Natural killer cell treated with Interleukin-12 subunit alpha and Interleukin-12 subunit beta and Interleukin-15 and Interleukin-18, amount 100 ng/mL, for 72 hours (primary cell): Measurements from ENCODE around the gene UBXN2A. TPM values are rescaled to one million over a fixed set of nuclear protein-coding genes. Genes with fewer than 3 reads are reported as not detected.
"Not testable (repeated sequence)": the region's sequence is repeated elsewhere in the genome, so short reads cannot be mapped to it uniquely, and the experiment has no call there.

ENCODE experiments used
- ATAC-seq, 2 donors: fragments of 150-1000 bp; cut with Tn5 transposase in 1 of 2; sonication (Bioruptor Pico), chemical (Tn5 transposase) in 1 of 2; 2 replicates each; pipeline ENCODE4 v1.10.0; 2021
- DNase-seq: peaks from one replicate; pipeline ENCODE4 v3.0.0; 2022; ENCODE audit warnings: low spot score
- H3K27ac Mint-ChIP-seq, 2 donors: 1 replicate in 1 of 2; 2 replicates in 1 of 2; pipeline ENCODE4 v1.8.0; 2022; ENCODE audit warnings: mixed read lengths in 2 of 2, mild to moderate bottlenecking in 1 of 2, moderate library complexity in 1 of 2
- H3K27me3 Mint-ChIP-seq, 2 donors: 1 replicate in 1 of 2; 2 replicates in 1 of 2; pipeline ENCODE4 v1.8.0; 2022; ENCODE audit warnings: mixed read lengths in 2 of 2
- H3K36me3 Mint-ChIP-seq: one replicate; pipeline ENCODE4 v1.8.0; 2022; ENCODE audit warnings: mixed read lengths
- H3K4me1 Mint-ChIP-seq, 2 donors: 1 replicate in 1 of 2; 2 replicates in 1 of 2; pipeline ENCODE4 v1.8.0; 2022; ENCODE audit warnings: low read depth in 2 of 2, mixed read lengths in 2 of 2, mild to moderate bottlenecking in 1 of 2
- H3K4me3 Mint-ChIP-seq: one replicate; pipeline ENCODE4 v1.8.0; 2022; ENCODE audit warnings: mixed read lengths
- H3K9me3 Mint-ChIP-seq: 2 replicates; pipeline ENCODE4 v1.8.0; 2022; ENCODE audit warnings: mixed read lengths
- total RNA-seq, 2 donors: library from RNA; stranded (reverse); gene quantifications; one replicate each; pipeline ENCODE4 v1.2.3, GENCODE V29; 2022

UBXN2A gene
- total RNA-seq, 2 donors from 2014 or later, result 11.2 to 14.1 TPM

DNA sequence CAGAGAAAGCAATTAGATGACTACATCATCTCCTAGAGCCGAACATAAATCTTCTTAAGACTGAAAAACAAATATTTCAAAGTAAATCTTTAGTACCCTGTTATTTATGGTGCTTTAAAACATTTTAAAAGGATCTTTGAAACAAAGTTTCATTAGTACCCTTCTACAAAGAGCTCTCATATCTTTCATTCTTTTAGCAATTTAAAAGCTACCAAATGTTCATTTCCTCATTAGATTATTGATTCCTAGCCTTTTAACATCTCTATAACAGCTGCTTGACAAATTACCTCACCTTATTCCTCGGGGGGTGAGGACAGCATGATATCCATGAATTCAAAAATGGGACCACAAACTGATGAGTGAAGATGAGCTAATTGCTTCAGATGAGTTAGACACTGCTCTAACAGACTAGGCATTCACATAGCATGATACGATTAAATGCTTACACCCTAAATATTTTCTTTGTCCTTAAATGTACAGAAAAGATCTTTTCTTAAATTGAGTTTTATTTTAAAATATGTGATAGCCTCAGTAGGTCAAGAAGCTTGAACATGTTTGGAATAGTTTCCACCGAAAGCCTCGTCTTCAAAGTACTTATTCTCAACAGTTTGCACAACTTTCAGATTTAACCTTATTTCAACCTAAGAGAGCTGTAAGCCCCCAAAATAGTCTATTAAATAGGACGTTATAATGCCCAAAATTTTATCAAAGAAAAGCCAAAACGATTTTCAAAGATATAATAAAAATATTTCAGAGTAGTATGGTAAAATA is 15.5 kb upstream of the UBXN2A start:
- ATAC-seq (no peak), DNase-seq (no peak)
- Mint-ChIP-seq H3K27me3 (no peaks in the 10 kb centered on the region), H3K27ac (peak overlapping the region; percentile 83 to 98), H3K36me3 (no peaks in the 10 kb centered on the region), H3K9me3 (no peaks in the 10 kb centered on the region), H3K4me1 (peaks cover 40 to 49% of the 10 kb centered on the region in 2 donors), H3K4me3 (peak overlapping the region; percentile 89)

DNA sequence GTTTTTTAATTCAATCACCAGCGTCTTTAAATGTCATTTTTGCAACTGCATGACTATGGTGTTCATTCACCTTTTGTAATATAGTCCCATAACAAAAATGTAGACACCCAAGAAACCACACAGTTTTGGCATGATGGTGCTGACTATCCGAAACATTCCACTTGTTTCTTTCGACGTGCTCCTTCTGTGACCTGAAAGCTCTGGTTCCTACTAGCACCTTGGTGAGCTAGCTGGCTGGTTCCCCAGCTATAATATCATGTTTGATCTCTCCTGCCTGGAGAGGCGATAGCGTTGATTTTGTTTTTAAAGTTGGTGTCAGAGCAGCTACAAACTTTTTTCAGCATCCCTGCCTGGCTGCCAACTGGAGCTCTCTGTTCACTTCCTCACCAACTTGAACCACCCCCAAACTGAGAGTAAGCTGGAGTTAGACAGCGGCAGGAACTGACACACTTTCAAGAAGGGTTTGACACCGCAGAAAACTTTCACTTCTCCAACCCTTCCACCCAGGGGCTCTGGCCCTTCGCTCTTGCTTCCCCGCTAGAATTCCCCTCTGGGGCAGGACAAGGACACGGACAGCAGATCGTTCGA is 14.5 kb upstream of the UBXN2A start:
- peak overlapping the region; percentile 83 to 98 for H3K27ac Mint-ChIP-seq
- peak; percentile 75 for DNase-seq
- H3K4me1 Mint-ChIP-seq, result peaks cover 34 to 49% of the 10 kb centered on the region in 2 donors
- H3K27me3 Mint-ChIP-seq, result no peaks in the 10 kb centered on the region
- no peaks in the 10 kb centered on the region for H3K9me3 Mint-ChIP-seq
- peak overlapping the region; percentile 89 for H3K4me3 Mint-ChIP-seq
- peak; percentile 57 to 69 for ATAC-seq
- no peaks in the 10 kb centered on the region for H3K36me3 Mint-ChIP-seq

DNA sequence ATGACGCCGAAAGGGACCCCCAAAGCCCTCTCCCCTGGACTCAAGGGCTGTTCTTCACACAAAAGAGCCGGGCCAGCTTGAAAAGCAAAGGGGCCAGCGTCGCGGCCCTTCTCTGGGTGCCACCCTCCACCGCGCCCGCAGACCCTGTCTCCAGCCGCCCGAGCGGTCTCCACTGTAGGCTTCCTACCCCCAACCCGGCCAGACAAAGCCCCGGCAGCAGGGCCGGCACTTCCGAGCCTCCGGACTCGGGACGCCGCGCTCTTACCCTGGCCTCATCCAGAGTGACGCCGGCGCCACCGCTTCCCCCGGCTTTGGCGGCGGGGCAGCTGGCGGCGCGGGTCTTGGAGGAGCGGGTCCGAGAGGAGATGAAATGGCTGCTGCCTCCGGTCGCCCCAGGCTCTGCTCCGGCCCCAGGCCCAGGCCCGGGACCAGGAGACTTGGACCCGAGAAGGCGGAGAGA is 13.9 kb upstream of the UBXN2A start:
- H3K4me1 Mint-ChIP-seq, result peaks cover 34 to 49% of the 10 kb centered on the region in 2 donors
- H3K27me3 Mint-ChIP-seq, result no peaks in the 10 kb centered on the region
- H3K9me3 Mint-ChIP-seq, result no peaks in the 10 kb centered on the region
- H3K36me3 Mint-ChIP-seq, result no peaks in the 10 kb centered on the region
- DNase-seq (peak; percentile 63), ATAC-seq (peak; percentile 37 to 49)
- peak overlapping the region; percentile 89 for H3K4me3 Mint-ChIP-seq
- H3K27ac Mint-ChIP-seq, result peak overlapping the region; percentile 83 to 98

DNA sequence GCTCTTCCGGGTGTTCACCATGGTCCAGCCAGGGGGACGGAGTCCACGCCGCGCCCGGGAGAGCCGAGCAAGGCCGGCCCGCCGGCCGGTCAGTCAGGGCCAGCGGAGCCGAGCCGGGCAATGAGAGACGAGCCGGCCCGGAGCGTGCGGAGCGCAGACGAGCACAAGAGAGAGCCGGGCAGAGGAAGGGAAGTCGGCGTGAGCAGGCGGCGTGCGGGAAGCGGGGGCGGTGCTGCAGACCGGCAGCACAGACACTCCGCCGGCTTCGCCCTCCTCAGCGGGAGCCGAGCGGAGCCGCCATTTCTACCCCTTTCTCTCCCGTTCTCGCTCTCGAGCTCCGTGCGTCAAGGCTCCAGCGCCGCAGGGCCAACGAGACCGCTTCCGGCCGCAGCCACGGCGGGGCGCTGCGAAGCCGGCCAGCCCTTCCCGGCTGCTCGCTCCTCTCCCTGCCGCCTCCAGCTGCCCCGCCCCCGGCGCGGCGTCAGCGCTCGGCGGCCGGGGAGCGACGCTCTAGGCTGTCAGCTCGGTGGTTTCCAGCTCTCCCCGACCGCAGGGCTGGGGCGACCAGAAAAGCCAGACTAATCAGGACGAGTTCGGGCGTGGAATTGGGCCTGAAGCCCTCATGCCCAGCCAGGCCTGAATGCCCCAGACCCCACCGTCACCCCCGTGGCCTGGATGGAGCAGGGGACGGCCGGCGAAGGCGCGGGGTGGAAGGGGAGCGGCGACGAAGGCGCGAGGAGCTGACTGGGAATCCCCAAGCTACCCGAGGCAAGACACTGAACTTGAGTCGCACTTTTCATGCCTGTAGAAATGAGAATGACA is 13.3 kb upstream of the UBXN2A start, which contains the start of gene ATAD2B:
TSS of gene ATAD2B (minus strand) at position 374 of the 822 bp plus-strand sequence. CDS start at position 21, 353 bp downstream.
- Mint-ChIP-seq H3K4me3 (peak within 1 kb of the TSS; percentile 89), H3K36me3 (no peaks in the 10 kb centered on the region), H3K9me3 (no peaks in the 10 kb centered on the region), H3K27ac (peak within 1 kb of the TSS; percentile 83 to 98), H3K4me1 (peaks cover 32 to 48% of the 10 kb centered on the region in 2 donors), H3K27me3 (no peaks in the 10 kb centered on the region)
- DNase-seq (peak; percentile 96), ATAC-seq (peak; percentile 91 to 93)

DNA sequence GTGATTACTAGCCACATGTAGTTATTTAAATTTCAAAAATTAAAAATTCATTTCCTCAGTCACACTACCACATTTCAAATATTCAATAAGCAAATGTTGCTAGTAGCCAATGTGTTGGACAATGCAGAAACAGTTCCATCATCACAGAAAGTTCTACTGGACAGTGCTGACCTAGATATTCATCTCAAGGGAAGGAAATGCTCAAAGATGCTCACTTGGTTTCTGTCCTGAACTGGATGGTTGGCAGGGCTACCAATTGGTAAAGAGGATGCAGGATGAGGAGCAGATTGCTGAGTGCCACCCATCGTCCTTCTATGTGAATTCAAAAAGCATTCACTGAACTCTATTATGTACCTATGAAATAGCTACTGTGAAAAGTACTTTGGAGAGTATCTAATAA is 6.0 kb upstream of the UBXN2A start:
- Mint-ChIP-seq H3K4me1 (peaks cover 6 to 8% of the 10 kb centered on the region in 2 donors), H3K27me3 (peaks cover 0 to 4% of the 10 kb centered on the region in 2 donors), H3K36me3 (no peaks in the 10 kb centered on the region), H3K9me3 (no peaks in the 10 kb centered on the region), H3K4me3 (no peak overlapping the region), H3K27ac (peak overlapping the region in 1 of 2 donors; percentile 29)
- ATAC-seq (no peak), DNase-seq (no peak)

DNA sequence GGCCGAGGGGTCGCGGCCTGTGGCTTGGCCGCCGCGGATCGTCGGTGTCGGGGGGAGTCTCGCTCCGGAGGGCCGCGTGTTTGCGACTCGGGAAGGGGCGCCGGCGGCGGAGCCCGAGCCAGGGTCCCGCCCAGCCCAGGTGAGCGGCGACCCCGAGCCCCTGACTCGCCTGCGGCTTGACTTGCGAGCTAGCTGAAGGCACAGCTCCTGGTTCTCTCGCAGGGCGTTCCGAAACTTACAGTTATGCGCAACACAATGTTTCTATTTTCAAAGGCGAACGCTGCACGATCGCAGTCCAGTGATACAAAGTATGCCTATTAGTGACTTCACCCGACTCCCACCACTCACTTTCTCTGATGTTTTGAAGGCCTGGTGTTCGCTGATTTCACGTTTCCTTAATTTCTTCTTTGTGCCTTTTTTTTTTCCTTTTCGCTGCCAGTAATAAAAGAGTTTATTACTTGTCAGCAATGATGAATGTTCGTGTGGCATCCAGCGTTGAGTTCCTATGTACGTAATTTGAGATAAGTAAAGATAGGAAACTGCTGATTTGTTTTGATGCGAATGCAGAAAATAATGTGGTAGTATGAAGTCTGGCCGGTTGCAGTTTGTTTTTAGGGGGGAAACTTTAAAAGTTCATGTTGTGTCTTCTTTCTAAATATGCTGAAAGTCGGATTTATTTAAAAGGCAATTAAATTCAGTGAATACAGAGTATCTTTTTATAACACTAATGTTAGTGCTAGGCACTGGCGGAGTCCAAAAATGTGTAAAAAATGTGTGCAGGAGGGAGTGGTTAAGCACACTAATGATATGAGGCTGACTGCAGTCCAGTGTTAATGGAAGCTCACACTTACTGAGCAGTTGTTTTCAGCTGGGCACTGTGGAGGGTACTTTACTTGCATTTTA is 706 bp downstream of the UBXN2A start:
- H3K4me3 Mint-ChIP-seq, result peak overlapping the region; percentile 90
- no peaks in the 10 kb centered on the region for H3K36me3 Mint-ChIP-seq
- peak overlapping the region; percentile 59 to 70 for H3K27ac Mint-ChIP-seq
- peaks cover 26 to 29% of the 10 kb centered on the region in 2 donors for H3K4me1 Mint-ChIP-seq
- no peak for DNase-seq
- peak in 1 of 2 donors; percentile 71 for ATAC-seq
- no peaks in the 10 kb centered on the region for H3K9me3 Mint-ChIP-seq
- peaks cover 0 to 6% of the 10 kb centered on the region in 2 donors for H3K27me3 Mint-ChIP-seq

DNA sequence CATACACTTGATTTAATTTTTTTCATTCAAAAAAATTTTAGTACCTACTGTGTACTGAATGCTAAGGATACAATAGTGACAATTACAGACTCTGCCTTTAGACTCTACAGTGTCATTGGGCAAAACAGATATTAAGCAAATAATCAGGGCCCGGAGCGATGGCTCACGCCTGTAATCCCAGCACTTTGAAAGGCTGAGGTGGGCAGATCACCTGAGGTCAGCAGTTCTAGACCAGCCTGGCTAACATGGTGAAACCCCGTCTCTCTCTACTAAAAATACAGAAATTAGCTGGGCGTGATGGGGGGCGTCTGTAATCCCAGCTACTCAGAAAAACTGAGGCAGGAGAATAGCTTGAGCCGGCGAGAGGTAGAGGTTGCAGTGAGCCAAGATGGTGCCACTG is 1.4 kb downstream of the UBXN2A start:
- no peaks in the 10 kb centered on the region for H3K36me3 Mint-ChIP-seq
- H3K9me3 Mint-ChIP-seq, result no peaks in the 10 kb centered on the region
- DNase-seq (no peak), ATAC-seq (no peak)
- peaks cover 26 to 29% of the 10 kb centered on the region in 2 donors for H3K4me1 Mint-ChIP-seq
- peak overlapping the region; percentile 59 to 70 for H3K27ac Mint-ChIP-seq
- no peak overlapping the region for H3K4me3 Mint-ChIP-seq
- H3K27me3 Mint-ChIP-seq, result peaks cover 0 to 6% of the 10 kb centered on the region in 2 donors

DNA sequence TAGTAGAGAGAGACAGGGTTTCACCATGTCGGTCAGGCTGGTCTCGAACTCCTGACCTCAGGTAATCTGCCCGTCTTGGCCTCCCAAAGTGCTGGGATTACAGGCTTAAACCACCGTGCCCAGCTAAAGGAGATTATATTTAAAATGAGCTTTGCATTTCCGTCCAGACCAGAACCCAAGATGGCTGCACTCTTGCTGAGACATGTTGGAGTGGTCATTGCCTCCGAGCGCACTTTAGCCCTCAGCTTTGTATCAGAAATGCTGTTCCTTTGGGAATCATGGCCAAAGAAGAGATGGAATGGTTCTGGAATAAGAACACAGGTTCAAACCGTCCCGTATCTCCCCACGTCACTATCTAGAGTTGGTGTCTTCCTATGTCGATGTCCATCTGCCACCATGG is 3.4 kb downstream of the UBXN2A start:
- Mint-ChIP-seq H3K9me3 (no peaks in the 10 kb centered on the region), H3K27ac (no peak overlapping the region), H3K36me3 (no peaks in the 10 kb centered on the region), H3K27me3 (peaks cover 0 to 6% of the 10 kb centered on the region in 2 donors), H3K4me3 (no peak overlapping the region), H3K4me1 (peaks cover 30 to 32% of the 10 kb centered on the region in 2 donors)
- ATAC-seq (no peak), DNase-seq (no peak)

DNA sequence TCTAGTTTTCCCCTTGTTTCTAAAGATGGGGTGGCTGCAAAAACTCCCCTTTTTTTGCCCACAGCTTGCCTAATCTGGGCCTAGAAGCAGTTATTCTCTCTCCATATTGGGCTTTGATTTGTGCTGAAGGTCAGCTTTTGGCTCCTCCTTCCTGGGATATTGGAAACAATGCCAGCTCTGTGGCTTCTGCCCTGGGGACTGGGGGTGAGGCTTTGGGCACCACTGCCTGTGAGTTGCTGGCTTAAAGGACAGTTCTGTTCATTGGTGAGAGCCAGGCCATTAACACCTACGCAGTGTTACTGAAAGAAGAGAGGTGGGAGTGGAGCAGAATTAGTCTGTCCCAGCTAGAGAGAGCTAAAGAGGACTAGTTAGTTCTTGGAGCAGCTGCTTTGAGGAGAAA is 4.3 kb downstream of the UBXN2A start:
- H3K27ac Mint-ChIP-seq, result no peak overlapping the region
- no peak for ATAC-seq
- peaks cover 21 to 25% of the 10 kb centered on the region in 2 donors for H3K4me1 Mint-ChIP-seq
- H3K9me3 Mint-ChIP-seq, result no peaks in the 10 kb centered on the region
- H3K27me3 Mint-ChIP-seq, result no peaks in the 10 kb centered on the region
- H3K36me3 Mint-ChIP-seq, result no peaks in the 10 kb centered on the region
- no peak for DNase-seq
- no peak overlapping the region for H3K4me3 Mint-ChIP-seq

DNA sequence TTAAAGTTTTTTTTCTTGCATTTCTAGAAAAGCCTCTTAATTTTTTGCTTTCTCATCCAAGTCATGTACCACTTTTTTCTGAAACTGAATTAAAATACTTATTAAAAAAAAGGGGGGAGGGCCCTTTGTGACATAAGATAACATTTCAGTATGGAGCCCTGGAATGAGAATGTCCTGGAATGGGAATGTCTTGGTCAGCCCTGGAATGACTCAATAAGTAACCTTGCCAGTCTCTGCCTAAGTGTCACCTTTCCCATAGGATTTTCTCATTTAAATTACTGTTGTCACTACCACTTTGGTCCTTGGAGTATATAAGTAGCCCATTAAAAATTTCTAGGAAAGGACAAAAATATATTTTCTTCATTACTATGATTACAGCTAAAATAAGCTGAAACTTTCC is 4.7 kb downstream of the UBXN2A start:
- no peaks in the 10 kb centered on the region for H3K27me3 Mint-ChIP-seq
- H3K27ac Mint-ChIP-seq, result no peak overlapping the region
- ATAC-seq, result no peak
- no peaks in the 10 kb centered on the region for H3K36me3 Mint-ChIP-seq
- no peak for DNase-seq
- H3K4me3 Mint-ChIP-seq, result no peak overlapping the region
- H3K9me3 Mint-ChIP-seq, result no peaks in the 10 kb centered on the region
- peaks cover 20 to 25% of the 10 kb centered on the region in 2 donors for H3K4me1 Mint-ChIP-seq

DNA sequence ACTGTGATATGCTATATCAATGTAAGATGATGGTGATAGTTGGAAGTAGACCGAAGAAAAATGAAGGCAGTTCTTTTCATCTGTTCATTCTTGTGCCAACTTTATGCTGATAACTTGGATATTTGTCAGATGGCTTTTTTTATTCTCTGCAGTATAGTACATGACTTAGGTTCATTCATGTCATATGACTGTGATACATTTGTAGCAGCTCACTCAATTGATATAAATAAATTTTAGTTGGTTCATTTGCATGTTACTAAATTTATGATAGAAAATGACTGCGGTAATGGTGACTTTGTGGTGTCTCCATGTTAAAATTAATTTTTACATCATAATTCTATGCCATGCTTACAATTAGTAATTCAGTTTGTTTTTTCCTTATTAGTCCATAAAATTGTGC is 7.1 kb downstream of the UBXN2A start:
- no peaks in the 10 kb centered on the region for H3K9me3 Mint-ChIP-seq

DNA sequence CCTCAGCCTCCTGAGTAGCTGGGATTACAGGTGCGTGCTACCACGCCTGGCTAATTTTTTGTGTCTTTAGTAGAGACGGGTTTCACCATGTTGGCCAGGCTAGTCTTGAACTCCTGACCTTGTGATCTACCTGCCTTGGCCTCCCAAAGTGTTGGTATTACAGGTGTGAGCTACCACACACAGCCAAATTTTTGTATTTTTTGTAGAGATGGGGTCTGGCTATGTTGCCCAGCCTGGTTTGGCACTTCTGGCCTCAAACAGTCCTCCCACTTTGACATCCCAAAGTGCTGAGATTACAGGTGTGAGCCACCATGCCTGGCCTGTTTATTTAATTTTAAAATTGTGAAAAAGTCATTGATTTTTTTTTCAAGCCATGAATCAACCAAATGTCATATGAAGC is 12.3 kb downstream of the UBXN2A start:
- not testable (repeated sequence) for H3K36me3 Mint-ChIP-seq

More for the DNA sequence above, 7.1 kb downstream of the UBXN2A start:
- ATAC-seq, result no peak
- peaks cover 5 to 16% of the 10 kb centered on the region in 2 donors for H3K4me1 Mint-ChIP-seq
- H3K27ac Mint-ChIP-seq, result no peak overlapping the region
- no peak overlapping the region for H3K4me3 Mint-ChIP-seq
- DNase-seq, result no peak
- no peaks in the 10 kb centered on the region for H3K36me3 Mint-ChIP-seq
- no peaks in the 10 kb centered on the region for H3K27me3 Mint-ChIP-seq

DNA sequence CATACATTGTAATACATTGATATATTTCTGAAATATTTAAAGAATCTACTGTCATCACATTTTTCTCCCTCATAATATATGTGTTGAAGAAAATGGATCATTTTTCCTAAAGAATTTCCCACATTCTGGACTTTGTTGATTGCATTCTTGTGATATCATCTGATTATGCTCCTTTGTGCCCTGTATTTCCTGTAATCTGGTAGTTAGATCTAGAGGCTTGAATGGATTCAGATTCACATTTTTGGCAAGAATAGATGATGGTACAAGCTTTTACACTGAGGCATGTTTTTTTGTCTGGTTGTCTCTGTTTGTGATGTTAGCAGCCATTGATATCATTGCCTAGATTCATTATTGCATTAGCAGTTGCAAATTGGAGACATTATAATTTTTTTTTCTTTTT is 13.4 kb downstream of the UBXN2A start:
- ATAC-seq, result no peak
- H3K27ac Mint-ChIP-seq, result no peak overlapping the region
- H3K27me3 Mint-ChIP-seq, result no peaks in the 10 kb centered on the region
- no peak overlapping the region for H3K4me3 Mint-ChIP-seq
- H3K4me1 Mint-ChIP-seq, result peaks cover 4% of the 10 kb centered on the region in 2 donors
- no peaks in the 10 kb centered on the region for H3K36me3 Mint-ChIP-seq
- H3K9me3 Mint-ChIP-seq, result no peaks in the 10 kb centered on the region
- DNase-seq, result no peak

More for the DNA sequence above, 12.3 kb downstream of the UBXN2A start:
- H3K4me1 Mint-ChIP-seq, DNase-seq, H3K27ac Mint-ChIP-seq, H3K27me3 Mint-ChIP-seq, H3K4me3 Mint-ChIP-seq, ATAC-seq, H3K9me3 Mint-ChIP-seq: not testable (repeated sequence)
